ENCODE measurements around the gene CRACDL. TPM values are rescaled to one million over a fixed set of nuclear protein-coding genes. Genes with fewer than 3 reads are reported as not detected.

Gene CRACDL, protein sequence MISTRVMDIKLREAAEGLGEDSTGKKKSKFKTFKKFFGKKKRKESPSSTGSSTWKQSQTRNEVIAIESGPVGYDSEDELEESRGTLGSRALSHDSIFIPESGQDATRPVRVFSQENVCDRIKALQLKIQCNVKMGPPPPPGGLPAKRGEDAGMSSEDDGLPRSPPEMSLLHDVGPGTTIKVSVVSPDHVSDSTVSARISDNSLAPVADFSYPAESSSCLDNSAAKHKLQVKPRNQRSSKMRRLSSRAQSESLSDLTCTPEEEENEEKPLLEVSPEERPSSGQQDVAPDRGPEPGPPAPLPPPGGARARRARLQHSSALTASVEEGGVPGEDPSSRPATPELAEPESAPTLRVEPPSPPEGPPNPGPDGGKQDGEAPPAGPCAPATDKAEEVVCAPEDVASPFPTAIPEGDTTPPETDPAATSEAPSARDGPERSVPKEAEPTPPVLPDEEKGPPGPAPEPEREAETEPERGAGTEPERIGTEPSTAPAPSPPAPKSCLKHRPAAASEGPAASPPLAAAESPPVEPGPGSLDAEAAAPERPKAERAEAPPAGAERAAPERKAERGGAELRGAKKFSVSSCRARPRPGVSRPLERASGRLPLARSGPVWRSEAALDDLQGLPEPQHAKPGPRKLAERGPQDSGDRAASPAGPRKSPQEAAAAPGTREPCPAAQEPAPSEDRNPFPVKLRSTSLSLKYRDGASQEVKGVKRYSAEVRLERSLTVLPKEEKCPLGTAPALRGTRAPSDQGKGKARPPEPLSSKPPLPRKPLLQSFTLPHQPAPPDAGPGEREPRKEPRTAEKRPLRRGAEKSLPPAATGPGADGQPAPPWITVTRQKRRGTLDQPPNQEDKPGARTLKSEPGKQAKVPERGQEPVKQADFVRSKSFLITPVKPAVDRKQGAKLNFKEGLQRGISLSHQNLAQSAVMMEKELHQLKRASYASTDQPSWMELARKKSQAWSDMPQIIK
- 1 to 10 TPM in 1 of 4 donors, under 1 TPM in 3; 0.36 to 1.5 (median 0.69) TPM for total RNA-seq
- polyA plus RNA-seq, result 1 to 10 TPM; 7.0 to 8.8 (median 7.8) TPM

DNA sequence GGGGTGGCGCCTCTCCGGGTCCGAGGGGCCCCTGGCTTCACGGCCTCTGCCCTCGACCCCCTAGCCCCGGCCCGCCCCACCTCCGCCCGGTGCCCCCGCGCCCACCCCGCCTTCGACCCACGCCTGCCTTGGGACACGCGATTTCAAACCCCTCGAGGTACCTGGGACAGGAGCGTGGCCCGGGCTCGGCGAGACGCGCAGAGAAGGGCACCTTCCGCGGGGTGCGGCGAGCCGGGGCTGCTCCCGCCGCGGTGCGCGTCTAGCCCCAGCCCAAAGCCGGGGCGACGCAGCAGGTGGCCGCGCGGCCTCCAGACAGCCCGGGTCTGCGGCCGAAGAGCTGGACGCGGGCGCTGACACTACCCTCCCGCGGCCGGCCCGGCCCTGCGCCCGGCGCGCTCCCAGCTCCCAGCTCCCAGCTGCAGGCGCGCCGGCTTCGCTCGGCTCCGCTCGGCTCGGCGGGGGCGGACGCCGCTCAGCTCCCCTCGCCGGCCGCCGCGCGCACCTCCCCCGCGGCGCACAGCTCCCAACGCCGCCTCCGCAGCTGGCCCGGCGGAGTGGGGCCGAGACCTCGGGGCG, at the start of gene CRACDL:
TSS of gene CRACDL (minus strand) at position 449 of the 576 bp plus-strand sequence. CDS start 89,425 bp downstream, outside the sequence.
- no peaks in the 10 kb centered on the region for H3K9me3 ChIP-seq
- H3K4me1 ChIP-seq, result peaks cover 0 to 19% (median 16%) of the 10 kb centered on the region in 4 donors
- no peak for DNase-seq
- no peaks in the 10 kb centered on the region for H3K36me3 ChIP-seq
- intact Hi-C loops (cut with DNase I), result no loop called here
- H3K27ac ChIP-seq, result no peak within 1 kb of the TSS
- WGBS, 2 donors, result 1% methylated on average over 82 of the region's 82 CpGs
- H3K4me3 ChIP-seq, result peak within 1 kb of the TSS; percentile 8 to 57 (median 46)
- no peak for TF ChIP-seq EP300 (IDR thresholded peaks at IDR 0.05)
- TF ChIP-seq, protein P1, sequence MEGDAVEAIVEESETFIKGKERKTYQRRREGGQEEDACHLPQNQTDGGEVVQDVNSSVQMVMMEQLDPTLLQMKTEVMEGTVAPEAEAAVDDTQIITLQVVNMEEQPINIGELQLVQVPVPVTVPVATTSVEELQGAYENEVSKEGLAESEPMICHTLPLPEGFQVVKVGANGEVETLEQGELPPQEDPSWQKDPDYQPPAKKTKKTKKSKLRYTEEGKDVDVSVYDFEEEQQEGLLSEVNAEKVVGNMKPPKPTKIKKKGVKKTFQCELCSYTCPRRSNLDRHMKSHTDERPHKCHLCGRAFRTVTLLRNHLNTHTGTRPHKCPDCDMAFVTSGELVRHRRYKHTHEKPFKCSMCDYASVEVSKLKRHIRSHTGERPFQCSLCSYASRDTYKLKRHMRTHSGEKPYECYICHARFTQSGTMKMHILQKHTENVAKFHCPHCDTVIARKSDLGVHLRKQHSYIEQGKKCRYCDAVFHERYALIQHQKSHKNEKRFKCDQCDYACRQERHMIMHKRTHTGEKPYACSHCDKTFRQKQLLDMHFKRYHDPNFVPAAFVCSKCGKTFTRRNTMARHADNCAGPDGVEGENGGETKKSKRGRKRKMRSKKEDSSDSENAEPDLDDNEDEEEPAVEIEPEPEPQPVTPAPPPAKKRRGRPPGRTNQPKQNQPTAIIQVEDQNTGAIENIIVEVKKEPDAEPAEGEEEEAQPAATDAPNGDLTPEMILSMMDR (IDR thresholded peaks at IDR 0.05), result no peak
- TF ChIP-seq POLR2A (IDR thresholded peaks at IDR 0.05), result no peak
- TF ChIP-seq POLR2AphosphoS5 (IDR thresholded peaks at IDR 0.05), result no peak
- H3K27me3 ChIP-seq, result peaks cover 4 to 39% (median 8%) of the 10 kb centered on the region in 3 donors

DNA sequence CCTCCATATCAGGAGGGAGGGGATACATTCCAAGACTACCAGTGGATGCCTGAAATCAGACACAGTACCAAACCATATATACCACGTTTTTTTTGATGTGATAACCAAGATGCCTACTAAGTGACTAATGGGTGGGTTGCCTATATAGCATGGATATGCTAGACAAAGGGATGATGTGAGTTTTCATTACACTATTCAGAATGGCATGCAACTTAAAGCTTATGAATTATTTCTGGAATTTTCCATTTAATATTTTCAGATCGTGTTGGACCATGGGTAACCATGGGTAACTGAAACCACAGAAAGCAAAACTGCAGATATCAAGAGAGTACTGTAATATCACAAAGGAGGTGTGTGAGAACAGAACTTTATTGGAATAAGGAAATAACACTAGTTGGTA, 39.6 kb upstream of the CRACDL start:
- H3K27me3 ChIP-seq, result no peaks in the 10 kb centered on the region
- no peaks in the 10 kb centered on the region for H3K36me3 ChIP-seq
- intact Hi-C loops (cut with DNase I), result no loop called here
- peaks cover 0 to 8% (median 0%) of the 10 kb centered on the region in 4 donors for H3K9me3 ChIP-seq
- H3K27ac ChIP-seq, result no peak overlapping the region
- WGBS, 2 donors, result 67 to 74% methylated on average over 2 of the region's 2 CpGs
- no peak for DNase-seq
- H3K4me3 ChIP-seq, result no peak overlapping the region
- TF ChIP-seq EP300 (IDR thresholded peaks at IDR 0.05) (no peak), POLR2AphosphoS5 (IDR thresholded peaks at IDR 0.05) (no peak), POLR2A (IDR thresholded peaks at IDR 0.05) (no peak)
- TF ChIP-seq, protein P1 (IDR thresholded peaks at IDR 0.05), result no peak
- no peaks in the 10 kb centered on the region for H3K4me1 ChIP-seq

DNA sequence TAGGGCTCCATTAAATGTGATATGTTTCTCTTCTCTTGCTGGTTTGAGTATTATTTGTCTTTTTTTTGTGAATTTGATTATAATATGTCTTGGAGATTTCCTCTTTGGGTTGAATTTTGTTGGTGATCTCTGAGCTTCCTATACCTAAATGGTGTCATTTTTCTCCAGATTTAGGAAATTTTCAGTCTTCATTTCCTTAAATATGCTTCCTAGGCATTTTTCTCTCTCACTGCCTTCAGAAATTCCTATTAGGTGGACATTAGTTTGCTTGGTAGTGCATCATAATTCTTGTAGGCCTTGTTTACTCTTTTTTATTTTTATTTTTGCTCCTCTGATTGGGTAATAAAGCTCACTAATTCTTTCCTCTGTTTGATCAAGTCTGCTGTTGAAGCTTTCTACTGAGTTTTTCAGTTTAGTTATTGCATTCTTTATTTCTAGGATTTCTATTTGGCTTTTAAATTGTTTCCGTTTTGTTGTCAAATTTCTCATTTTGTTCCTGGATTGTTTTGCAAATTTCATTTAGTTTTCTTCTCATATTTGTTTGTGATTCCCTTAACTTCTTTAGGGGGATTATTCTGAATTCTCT, 36.6 kb upstream of the CRACDL start:
- Histone ChIP-seq H3K4me1 (no peaks in the 10 kb centered on the region), H3K9me3 (peaks cover 0 to 8% (median 1%) of the 10 kb centered on the region in 4 donors), H3K27ac (no peak overlapping the region), H3K27me3 (no peaks in the 10 kb centered on the region), H3K4me3 (no peak overlapping the region), H3K36me3 (no peaks in the 10 kb centered on the region)
- TF ChIP-seq POLR2A (IDR thresholded peaks at IDR 0.05), result no peak
- TF ChIP-seq EP300 (IDR thresholded peaks at IDR 0.05), result no peak
- TF ChIP-seq, protein P1 (IDR thresholded peaks at IDR 0.05), result no peak
- no peak for TF ChIP-seq POLR2AphosphoS5 (IDR thresholded peaks at IDR 0.05)
- 88 to 99% methylated on average over 1 of the region's 1 CpG for WGBS, 2 donors
- intact Hi-C loops (cut with DNase I), result no loop called here
- DNase-seq, result no peak

DNA sequence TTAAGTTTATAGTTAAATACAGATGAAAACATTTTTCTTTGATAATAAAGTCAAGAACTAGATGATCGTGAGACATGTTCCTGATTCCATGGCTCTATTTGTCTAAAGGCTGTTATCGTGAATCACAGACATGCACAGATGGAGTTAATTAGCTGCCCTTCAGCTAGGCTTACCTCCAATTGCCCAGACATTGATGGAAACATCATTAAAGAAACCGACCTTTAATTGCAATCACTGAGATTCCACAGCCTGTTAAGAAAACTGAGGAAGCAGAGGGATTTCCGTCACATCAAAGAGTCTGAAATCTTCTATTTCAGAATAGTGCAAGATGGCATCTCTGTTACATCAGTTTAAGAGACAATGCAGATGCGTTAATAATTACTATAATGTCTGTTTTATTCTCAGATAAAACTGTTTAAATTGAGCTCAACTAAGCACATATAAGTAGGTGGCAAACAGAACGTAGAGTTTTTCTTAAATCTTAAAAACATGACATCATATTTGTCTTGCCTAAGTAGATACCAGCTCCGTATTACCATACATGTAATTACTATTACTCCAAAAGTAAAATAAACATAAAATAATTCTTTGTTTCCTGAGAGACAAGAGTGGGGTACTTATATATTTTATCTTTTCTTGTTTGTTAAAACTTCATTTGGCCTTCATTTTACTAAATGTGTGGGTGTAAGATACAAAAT, 23.9 kb upstream of the CRACDL start:
- Histone ChIP-seq H3K27me3 (no peaks in the 10 kb centered on the region), H3K9me3 (no peaks in the 10 kb centered on the region), H3K27ac (no peak overlapping the region), H3K4me1 (peaks cover 0 to 7% (median 2%) of the 10 kb centered on the region in 4 donors), H3K4me3 (no peak overlapping the region), H3K36me3 (no peaks in the 10 kb centered on the region)
- intact Hi-C loops (cut with DNase I), result no loop called here
- DNase-seq, result no peak
- TF ChIP-seq POLR2AphosphoS5 (IDR thresholded peaks at IDR 0.05) (no peak), POLR2A (IDR thresholded peaks at IDR 0.05) (no peak), EP300 (IDR thresholded peaks at IDR 0.05) (no peak)
- TF ChIP-seq, protein P1 (IDR thresholded peaks at IDR 0.05), result no peak
- WGBS, 2 donors, result 73 to 82% methylated on average over 7 of the region's 7 CpGs
